Measurements from ENCODE around the gene NDRG2. TPM values are rescaled to one million over a fixed set of nuclear protein-coding genes. Genes with fewer than 3 reads are reported as not detected.
"Not testable (repeated sequence)": the region's sequence is repeated elsewhere in the genome, so short reads cannot be mapped to it uniquely, and the experiment has no call there.

NDRG2 gene
- polyA plus RNA-seq, 4 donors = 44.5 to 129 (median 71.4) TPM

GRCh38 chr14:21017528-21018245 lies 7.2 kb downstream of the NDRG2 start:
- peaks cover 2 to 48% (median 5%) of the 10 kb centered on the region in 3 donors for H3K36me3 ChIP-seq (ENCODE audit: control insufficient read depth in 3 of 3, insufficient read depth in 2 of 3, low read depth in 1 of 3, low read length in 3 of 3)
- no peak for DNase-seq
- WGBS, 3 donors = 75 to 79% (median 76%) methylated on average over 28 of the region's 28 CpGs
- no peak overlapping the region for H3K27ac ChIP-seq (ENCODE audit: low read depth in 1 of 3, low read length in 2 of 3)
- H3K27me3 ChIP-seq (ENCODE audit: control insufficient read depth in 3 of 3, insufficient read depth in 3 of 3, low read length in 3 of 3) = no peaks in the 10 kb centered on the region
- no peak overlapping the region for H3K4me3 ChIP-seq (ENCODE audit: low read depth in 1 of 3, low read length in 3 of 3)
- H3K4me1 ChIP-seq (ENCODE audit: control insufficient read depth in 3 of 3, insufficient read depth in 2 of 3, low read depth in 1 of 3, low read length in 2 of 3) = peaks cover 0 to 12% (median 0%) of the 10 kb centered on the region in 3 donors
- FAIRE-seq = no peak
- H3K9me3 ChIP-seq (ENCODE audit: control insufficient read depth in 2 of 2, insufficient read depth in 1 of 2, low read depth in 1 of 2, low read length in 1 of 2) = no peaks in the 10 kb centered on the region

DNA sequence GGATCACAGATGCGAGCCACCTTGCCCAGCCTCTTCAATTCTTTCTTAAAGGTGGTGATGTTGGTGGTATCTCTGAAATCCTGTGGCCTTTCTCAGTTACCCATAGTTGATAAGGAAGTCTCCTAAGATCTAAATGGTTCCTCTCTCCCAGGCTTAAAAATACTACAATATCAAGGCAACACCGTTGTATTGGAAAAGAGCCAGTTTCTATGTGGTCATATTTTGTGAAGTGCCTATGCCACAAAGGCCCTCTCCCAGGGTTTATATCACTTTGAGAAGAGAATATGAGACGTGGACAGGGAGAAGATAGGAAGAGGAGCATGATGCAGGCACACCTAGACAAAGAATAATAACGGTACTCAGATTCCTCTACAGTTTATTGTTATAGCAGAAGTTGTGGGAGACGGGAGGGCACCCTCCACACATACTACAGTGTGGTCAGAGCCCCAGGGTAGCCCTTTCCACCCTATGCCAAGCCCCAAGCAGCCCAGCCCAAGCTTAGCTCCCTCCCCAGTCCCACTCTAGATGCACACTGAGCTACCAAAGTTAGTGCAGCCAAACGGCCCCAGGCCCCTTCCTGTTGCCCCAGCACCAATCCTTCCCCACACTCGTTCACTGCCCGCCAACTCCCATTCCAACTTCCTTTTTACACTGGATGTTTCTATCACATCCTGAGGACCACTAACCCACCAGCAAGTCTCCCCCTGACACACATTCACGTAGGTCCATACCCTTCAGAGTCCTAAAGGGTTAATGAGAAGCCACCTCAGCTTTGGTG lies 8.3 kb downstream of the NDRG2 start:
- peaks cover 2 to 40% (median 5%) of the 10 kb centered on the region in 3 donors for H3K36me3 ChIP-seq (ENCODE audit: control insufficient read depth in 3 of 3, insufficient read depth in 2 of 3, low read depth in 1 of 3, low read length in 3 of 3)
- H3K27me3 ChIP-seq (ENCODE audit: control insufficient read depth in 3 of 3, insufficient read depth in 3 of 3, low read length in 3 of 3) = no peaks in the 10 kb centered on the region
- H3K9me3 ChIP-seq (ENCODE audit: control insufficient read depth in 2 of 2, insufficient read depth in 1 of 2, low read depth in 1 of 2, low read length in 1 of 2) = no peaks in the 10 kb centered on the region
- H3K4me1 ChIP-seq (ENCODE audit: control insufficient read depth in 3 of 3, insufficient read depth in 2 of 3, low read depth in 1 of 3, low read length in 2 of 3) = peaks cover 0 to 12% (median 0%) of the 10 kb centered on the region in 3 donors
- DNase-seq (no peak), FAIRE-seq (no peak)
- no peak overlapping the region for H3K27ac ChIP-seq (ENCODE audit: low read depth in 1 of 3, low read length in 2 of 3)
- 66 to 76% (median 67%) methylated on average over 9 of the region's 9 CpGs for WGBS, 3 donors
- no peak overlapping the region for H3K4me3 ChIP-seq (ENCODE audit: low read depth in 1 of 3, low read length in 3 of 3)

- FAIRE-seq = no peak
- H3K27ac ChIP-seq (ENCODE audit: low read depth in 1 of 3, low read length in 2 of 3) = no peak overlapping the region
- no peaks in the 10 kb centered on the region for H3K27me3 ChIP-seq (ENCODE audit: control insufficient read depth in 3 of 3, insufficient read depth in 3 of 3, low read length in 3 of 3)
- peaks cover 0 to 11% (median 0%) of the 10 kb centered on the region in 3 donors for H3K4me1 ChIP-seq (ENCODE audit: control insufficient read depth in 3 of 3, insufficient read depth in 2 of 3, low read depth in 1 of 3, low read length in 2 of 3)
- no peak overlapping the region for H3K4me3 ChIP-seq (ENCODE audit: low read depth in 1 of 3, low read length in 3 of 3)
- 77 to 81% (median 77%) methylated on average over 6 of the region's 6 CpGs for WGBS, 3 donors
- no peaks in the 10 kb centered on the region for H3K9me3 ChIP-seq (ENCODE audit: control insufficient read depth in 2 of 2, insufficient read depth in 1 of 2, low read depth in 1 of 2, low read length in 1 of 2)
- H3K36me3 ChIP-seq (ENCODE audit: control insufficient read depth in 3 of 3, insufficient read depth in 2 of 3, low read depth in 1 of 3, low read length in 3 of 3) = peaks cover 0 to 29% (median 5%) of the 10 kb centered on the region in 3 donors
- DNase-seq = no peak
Measured at GRCh38 chr14:21015312-21015711, 9.5 kb downstream of the NDRG2 start.

DNA sequence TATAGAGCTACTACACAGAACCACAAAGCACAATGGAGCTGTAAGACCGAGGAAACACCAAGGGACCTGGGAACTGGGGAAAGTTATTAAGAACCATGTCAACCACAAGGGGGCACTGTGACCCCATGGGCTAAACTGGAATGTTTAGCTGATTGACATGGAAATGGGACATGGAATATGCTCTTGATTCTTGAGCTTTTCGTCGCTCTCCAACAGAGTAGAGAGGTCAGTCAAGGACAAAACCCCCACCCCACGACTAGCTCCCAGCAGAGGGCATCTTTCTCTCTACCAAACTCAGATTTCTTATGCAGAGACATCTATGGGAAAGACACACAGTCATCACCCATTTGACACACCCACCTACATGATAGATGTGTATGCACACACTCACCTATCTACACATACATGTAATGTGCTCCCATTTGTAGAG lies 10.1 kb downstream of the NDRG2 start:
- peaks cover 0 to 28% (median 5%) of the 10 kb centered on the region in 3 donors for H3K36me3 ChIP-seq (ENCODE audit: control insufficient read depth in 3 of 3, insufficient read depth in 2 of 3, low read depth in 1 of 3, low read length in 3 of 3)
- H3K27ac ChIP-seq (ENCODE audit: low read depth in 1 of 3, low read length in 2 of 3) = no peak overlapping the region
- DNase-seq = peak; percentile 90 to 93
- WGBS, 3 donors = 0 to 2% (median 0%) methylated on average over 4 of the region's 4 CpGs
- no peaks in the 10 kb centered on the region for H3K27me3 ChIP-seq (ENCODE audit: control insufficient read depth in 3 of 3, insufficient read depth in 3 of 3, low read length in 3 of 3)
- no peaks in the 10 kb centered on the region for H3K9me3 ChIP-seq (ENCODE audit: control insufficient read depth in 2 of 2, insufficient read depth in 1 of 2, low read depth in 1 of 2, low read length in 1 of 2)
- no peak overlapping the region for H3K4me3 ChIP-seq (ENCODE audit: low read depth in 1 of 3, low read length in 3 of 3)
- no peak for FAIRE-seq
- peaks cover 0 to 9% (median 0%) of the 10 kb centered on the region in 3 donors for H3K4me1 ChIP-seq (ENCODE audit: control insufficient read depth in 3 of 3, insufficient read depth in 2 of 3, low read depth in 1 of 3, low read length in 2 of 3)

DNA sequence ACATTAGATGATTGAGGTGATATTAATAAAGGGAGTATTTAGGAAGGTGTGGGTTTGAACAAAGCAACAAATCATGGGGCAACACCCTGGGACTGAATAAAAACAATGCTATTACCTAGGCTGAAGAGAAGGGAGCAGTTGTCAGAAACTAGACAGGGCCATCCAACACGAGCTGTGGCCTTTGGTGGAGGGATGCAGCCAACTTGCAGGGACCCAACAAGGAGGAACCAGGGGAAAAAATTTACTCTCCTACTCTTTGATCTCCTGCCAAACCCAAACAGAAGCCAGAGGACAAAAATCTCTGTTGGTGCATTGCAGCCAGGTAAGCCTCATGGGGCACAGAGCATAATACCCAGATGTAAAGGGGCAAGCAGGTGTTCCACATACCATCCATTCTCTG lies 13.7 kb downstream of the NDRG2 start:
- Histone ChIP-seq H3K4me3 (ENCODE audit: low read depth in 1 of 3, low read length in 3 of 3) (no peak overlapping the region), H3K27me3 (ENCODE audit: control insufficient read depth in 3 of 3, insufficient read depth in 3 of 3, low read length in 3 of 3) (no peaks in the 10 kb centered on the region), H3K9me3 (ENCODE audit: control insufficient read depth in 2 of 2, insufficient read depth in 1 of 2, low read depth in 1 of 2, low read length in 1 of 2) (no peaks in the 10 kb centered on the region), H3K36me3 (ENCODE audit: control insufficient read depth in 3 of 3, insufficient read depth in 2 of 3, low read depth in 1 of 3, low read length in 3 of 3) (no peaks in the 10 kb centered on the region), H3K4me1 (ENCODE audit: control insufficient read depth in 3 of 3, insufficient read depth in 2 of 3, low read depth in 1 of 3, low read length in 2 of 3) (peaks cover 0 to 16% (median 0%) of the 10 kb centered on the region in 3 donors), H3K27ac (ENCODE audit: low read depth in 1 of 3, low read length in 2 of 3) (no peak overlapping the region)
- DNase-seq (no peak), FAIRE-seq (no peak)
- WGBS, 3 donors = 20 to 48% (median 29%) methylated on average over 1 of the region's 1 CpG

DNA sequence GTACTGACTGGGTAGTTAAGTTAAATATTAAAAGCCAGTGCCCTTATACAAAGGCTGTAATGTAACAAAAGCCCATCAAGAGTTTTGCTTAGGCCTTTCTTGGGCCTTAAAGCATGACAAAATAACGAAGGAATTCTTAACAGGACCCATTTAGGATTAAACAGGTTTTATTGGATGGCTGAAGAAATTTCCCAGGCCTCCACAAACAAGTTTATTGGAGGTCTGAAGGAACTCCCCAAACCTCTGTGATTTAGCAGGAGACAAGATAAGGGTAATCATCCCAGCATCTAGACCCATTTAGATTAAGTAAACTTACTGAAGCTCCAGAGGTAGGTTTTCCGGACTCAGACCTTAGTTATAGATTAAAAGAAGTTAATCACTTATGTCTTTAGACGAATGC lies 15.1 kb downstream of the NDRG2 start:
- H3K27ac ChIP-seq (ENCODE audit: low read depth in 1 of 3, low read length in 2 of 3) = not testable (repeated sequence)
- WGBS, 3 donors = 35 to 63% (median 60%) methylated on average over 3 of the region's 3 CpGs

DNA sequence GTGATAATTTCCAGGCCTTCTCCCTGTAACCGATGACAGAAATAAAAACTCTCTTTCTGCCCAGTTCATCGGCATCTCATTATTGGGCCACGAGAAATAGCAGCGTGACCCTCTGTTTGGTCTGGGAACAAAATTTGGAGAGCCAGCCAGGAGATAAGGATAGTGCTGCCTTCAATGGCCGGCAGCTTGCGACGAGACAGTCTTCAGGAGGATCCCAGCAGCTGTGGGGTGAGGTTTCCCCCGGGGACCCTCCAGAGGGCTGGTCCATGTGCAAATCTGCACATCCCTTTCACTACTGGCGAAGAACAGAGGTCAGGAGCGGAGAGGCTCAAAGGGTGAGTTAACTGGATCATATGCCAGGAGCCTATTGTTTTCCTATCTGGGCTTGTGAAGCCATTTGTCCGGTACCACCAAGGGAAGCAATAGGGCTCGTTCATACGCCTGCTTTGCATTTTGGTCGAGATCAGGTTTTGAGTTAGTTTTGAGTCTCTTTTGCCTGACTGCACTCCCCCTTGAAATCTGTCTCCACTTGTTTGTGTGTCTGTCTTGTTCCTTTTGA lies 21.0 kb downstream of the NDRG2 start:
- Histone ChIP-seq H3K27ac (ENCODE audit: low read depth in 1 of 3, low read length in 2 of 3) (no peak overlapping the region), H3K36me3 (ENCODE audit: control insufficient read depth in 3 of 3, insufficient read depth in 2 of 3, low read depth in 1 of 3, low read length in 3 of 3) (no peaks in the 10 kb centered on the region), H3K27me3 (ENCODE audit: control insufficient read depth in 3 of 3, insufficient read depth in 3 of 3, low read length in 3 of 3) (no peaks in the 10 kb centered on the region), H3K9me3 (ENCODE audit: control insufficient read depth in 2 of 2, insufficient read depth in 1 of 2, low read depth in 1 of 2, low read length in 1 of 2) (no peaks in the 10 kb centered on the region), H3K4me1 (ENCODE audit: control insufficient read depth in 3 of 3, insufficient read depth in 2 of 3, low read depth in 1 of 3, low read length in 2 of 3) (peaks cover 0 to 25% (median 0%) of the 10 kb centered on the region in 3 donors), H3K4me3 (ENCODE audit: low read depth in 1 of 3, low read length in 3 of 3) (no peak overlapping the region)
- FAIRE-seq = no peak
- DNase-seq = no peak
- 86 to 95% (median 87%) methylated on average over 14 of the region's 14 CpGs for WGBS, 3 donors

More for the DNA sequence above, 15.1 kb downstream of the NDRG2 start:
- H3K36me3 ChIP-seq (ENCODE audit: control insufficient read depth in 3 of 3, insufficient read depth in 2 of 3, low read depth in 1 of 3, low read length in 3 of 3); H3K4me3 ChIP-seq (ENCODE audit: low read depth in 1 of 3, low read length in 3 of 3); H3K27me3 ChIP-seq (ENCODE audit: control insufficient read depth in 3 of 3, insufficient read depth in 3 of 3, low read length in 3 of 3); FAIRE-seq; H3K9me3 ChIP-seq (ENCODE audit: control insufficient read depth in 2 of 2, insufficient read depth in 1 of 2, low read depth in 1 of 2, low read length in 1 of 2); DNase-seq: not testable (repeated sequence)
- peaks cover 0 to 11% (median 0%) of the 10 kb centered on the region in 3 donors for H3K4me1 ChIP-seq (ENCODE audit: control insufficient read depth in 3 of 3, insufficient read depth in 2 of 3, low read depth in 1 of 3, low read length in 2 of 3)

DNA sequence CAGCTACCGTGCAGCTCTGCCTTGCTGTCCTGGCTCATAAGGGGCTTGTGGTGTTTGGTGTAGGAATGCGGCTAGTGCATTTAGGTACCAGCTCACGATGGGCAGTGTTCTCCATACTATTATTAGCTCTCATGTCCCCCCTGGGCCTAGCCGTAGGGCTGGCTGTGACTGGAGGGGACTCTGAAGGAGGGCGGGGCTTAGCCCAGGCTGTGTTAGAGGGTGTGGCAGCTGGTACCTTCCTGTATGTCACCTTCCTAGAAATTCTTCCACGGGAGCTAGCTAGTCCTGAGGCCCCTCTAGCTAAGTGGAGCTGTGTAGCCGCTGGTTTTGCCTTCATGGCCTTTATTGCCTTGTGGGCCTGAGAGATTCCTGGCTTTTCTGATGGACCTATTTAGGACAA lies 23.6 kb downstream of the NDRG2 start:
- FAIRE-seq (no peak), DNase-seq (no peak)
- H3K36me3 ChIP-seq (ENCODE audit: control insufficient read depth in 3 of 3, insufficient read depth in 2 of 3, low read depth in 1 of 3, low read length in 3 of 3) = peaks cover 2 to 7% (median 4%) of the 10 kb centered on the region in 3 donors

More for the DNA sequence above, 23.6 kb downstream of the NDRG2 start:
- H3K4me3 ChIP-seq (ENCODE audit: low read depth in 1 of 3, low read length in 3 of 3) = no peak overlapping the region
- H3K27me3 ChIP-seq (ENCODE audit: control insufficient read depth in 3 of 3, insufficient read depth in 3 of 3, low read length in 3 of 3) = no peaks in the 10 kb centered on the region
- no peaks in the 10 kb centered on the region for H3K9me3 ChIP-seq (ENCODE audit: control insufficient read depth in 2 of 2, insufficient read depth in 1 of 2, low read depth in 1 of 2, low read length in 1 of 2)
- peaks cover 0 to 43% (median 0%) of the 10 kb centered on the region in 3 donors for H3K4me1 ChIP-seq (ENCODE audit: control insufficient read depth in 3 of 3, insufficient read depth in 2 of 3, low read depth in 1 of 3, low read length in 2 of 3)
- 70 to 74% (median 73%) methylated on average over 7 of the region's 7 CpGs for WGBS, 3 donors
- H3K27ac ChIP-seq (ENCODE audit: low read depth in 1 of 3, low read length in 2 of 3) = no peak overlapping the region

Data from small intestine (tissue), 7 donors.